GM18861 (cell line): ENCODE measurements around the gene TOP2B.
A peak's percentile ranks its signal among the peaks of the same experiment; 100 is the strongest.

Experiments used
- ATAC-seq: cut with Tn5 transposase; IDR thresholded peaks from one replicate; pipeline ENCODE4 v1.9.1; 2021; ENCODE audit not compliant: unreplicated experiment

Gene TOP2B

DNA sequence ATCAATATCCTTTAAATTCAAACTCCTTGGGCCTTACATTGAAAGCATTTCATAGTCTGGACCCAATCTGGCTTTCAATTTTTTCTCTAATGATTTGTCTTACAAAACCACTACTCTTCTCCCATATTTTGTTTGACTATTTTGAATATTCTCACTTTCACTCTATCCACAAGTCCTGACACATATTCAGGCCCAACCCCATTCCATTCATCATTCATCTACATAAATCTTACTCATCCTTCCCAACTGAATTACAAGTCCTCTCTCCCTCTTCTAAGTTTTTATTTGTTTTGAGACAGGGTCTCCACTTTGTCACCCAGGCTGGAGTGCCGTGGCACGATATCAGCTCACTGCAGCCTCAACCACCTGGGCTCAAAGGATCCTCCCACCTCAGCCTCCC is 43.6 kb downstream of the TOP2B start:
- ATAC-seq: no peak

DNA sequence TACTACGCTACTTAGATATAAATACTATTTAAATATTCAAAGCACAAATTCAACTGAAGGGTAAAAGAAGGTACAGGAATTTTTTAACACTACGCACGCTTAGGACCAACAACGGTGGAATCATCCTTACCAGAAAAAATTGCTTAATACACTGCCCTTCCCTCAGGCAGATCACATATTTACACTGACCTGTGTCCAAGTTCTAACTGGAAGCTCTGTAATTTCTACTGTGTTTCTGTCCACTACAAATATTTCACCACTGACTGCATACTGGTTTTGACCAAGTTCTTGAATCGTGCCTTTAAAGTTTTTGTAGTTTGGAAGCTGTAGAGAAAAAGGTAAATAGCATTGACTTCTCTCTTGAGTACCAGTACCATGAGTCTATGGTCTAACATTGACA is 44.2 kb downstream of the TOP2B start:
- no peak for ATAC-seq

DNA sequence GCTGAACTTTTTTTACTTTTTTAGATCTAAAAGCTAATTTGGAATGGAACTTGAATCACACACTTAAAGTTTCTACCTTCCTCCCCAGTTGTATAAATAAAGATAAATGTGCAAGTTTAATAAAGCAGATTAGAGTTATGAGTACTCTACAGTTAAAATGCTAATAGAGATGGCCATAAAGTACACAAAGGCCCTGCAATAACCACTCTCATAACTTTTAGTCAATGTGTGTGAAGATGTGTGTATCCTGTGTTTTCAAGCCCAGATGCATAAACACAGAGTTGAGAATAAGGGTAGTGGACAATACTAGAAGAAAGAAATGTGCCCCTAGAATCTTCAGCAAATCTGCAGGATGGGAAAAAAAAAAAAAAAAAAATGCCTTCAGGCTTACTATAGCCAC is 45.3 kb downstream of the TOP2B start:
- no peak for ATAC-seq

DNA sequence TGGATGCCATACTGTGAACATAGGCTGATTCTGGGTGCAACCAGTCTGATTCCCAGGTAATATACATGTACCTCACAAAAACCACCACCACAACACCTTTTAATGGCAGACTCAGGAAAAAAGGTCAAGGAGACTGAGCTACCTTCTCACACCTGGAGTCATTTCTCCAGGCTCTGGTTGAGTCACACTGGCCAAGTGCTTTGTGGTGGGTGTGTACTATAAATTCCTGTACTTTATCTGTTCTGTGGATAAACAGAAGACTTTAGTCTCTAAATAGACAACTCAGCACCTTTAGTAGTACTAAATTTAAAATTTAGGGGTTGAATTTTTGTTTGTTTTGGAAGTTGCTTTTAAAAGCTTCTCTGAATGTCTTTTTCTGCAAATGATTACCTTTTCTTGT is 46.7 kb downstream of the TOP2B start:
- ATAC-seq: no peak

DNA sequence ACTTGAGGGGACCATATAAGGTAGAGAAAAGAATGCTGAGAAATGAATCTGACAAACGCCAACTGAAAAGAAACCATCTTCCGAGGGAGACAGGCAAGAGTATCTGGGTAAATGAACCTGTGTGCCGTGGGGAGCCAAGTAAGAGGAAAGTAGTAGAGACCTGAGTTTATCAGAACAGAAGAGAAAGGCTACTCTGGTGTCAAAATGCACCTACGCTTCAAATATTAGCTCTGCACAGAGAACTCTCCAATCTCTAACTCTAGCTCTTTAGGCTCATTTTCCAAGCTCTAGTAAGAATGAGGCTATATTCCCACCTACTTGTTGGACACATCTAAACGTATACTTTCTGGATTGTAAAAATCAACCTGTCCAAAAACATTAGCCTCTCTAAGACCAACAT is 53.5 kb downstream of the TOP2B start:
- no peak for ATAC-seq

DNA sequence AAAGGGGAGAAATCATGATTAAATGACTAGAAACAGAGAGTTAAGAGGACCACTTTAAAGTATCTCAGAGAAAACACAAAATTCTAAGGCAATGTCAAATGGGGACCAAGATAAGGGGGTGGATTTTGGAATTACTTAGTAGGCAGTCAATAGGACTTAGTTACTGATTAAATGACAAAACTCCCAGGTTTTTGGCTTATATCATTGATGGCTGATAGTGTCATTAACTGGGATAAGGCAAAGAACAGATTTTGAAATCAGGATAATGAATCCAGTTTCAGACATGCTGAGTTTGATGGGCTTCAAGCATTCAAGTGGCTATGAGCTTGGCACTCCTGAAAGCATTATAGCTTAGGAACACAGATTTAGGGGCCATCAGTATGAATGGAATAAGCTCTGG is 53.9 kb downstream of the TOP2B start:
- no peak for ATAC-seq

DNA sequence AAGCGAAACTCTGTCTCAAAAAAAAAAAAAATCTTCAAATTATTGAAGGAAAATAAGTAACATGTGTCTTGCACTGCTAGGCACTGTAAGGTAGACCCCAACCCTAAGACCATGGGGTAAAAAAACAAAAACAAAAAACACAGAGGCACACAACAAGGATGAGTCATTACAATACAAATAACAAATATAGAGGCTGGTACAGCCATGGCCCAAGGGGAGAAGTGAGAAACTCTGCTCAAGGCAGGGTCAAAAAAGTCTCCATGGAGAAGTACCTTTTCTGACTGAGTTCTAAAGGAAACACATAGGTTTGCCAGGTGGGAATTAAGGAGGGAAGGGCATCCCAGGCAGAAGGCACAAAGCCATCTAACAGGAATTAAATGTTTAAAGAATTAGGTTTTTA is 54.5 kb downstream of the TOP2B start:
- no peak for ATAC-seq

DNA sequence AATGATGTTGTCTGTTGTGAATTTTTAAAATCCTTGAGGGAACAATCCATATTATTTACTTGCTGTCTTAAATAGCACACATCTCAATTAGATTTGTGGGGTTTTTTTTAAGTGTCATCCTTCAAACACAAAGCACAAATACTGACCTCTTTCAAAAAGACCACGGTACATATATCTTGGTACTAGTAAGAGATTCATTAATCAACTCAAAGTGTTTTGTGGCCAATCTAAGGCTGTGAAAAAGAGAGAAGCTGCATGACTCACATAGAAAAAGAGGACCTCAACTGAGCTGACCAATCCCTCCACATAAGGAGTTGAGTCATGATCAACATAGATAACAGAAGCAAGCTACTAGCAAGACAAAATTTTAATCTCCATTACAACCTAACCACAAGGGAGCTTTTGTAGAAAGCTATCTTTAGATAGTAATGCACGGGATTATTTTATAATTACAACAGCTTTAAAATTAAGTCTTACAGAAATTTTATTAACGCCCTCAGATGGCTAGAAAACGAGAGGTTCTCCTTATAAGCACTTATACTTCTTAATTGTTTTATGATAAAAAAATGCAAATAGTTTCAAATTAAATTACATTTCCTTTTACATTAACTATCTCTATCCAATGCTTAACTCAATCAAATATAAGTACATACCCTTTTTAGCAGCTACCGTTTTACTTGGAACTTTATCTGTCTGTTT is 60.5 kb downstream of the TOP2B start:
- peak; percentile 66 for ATAC-seq

DNA sequence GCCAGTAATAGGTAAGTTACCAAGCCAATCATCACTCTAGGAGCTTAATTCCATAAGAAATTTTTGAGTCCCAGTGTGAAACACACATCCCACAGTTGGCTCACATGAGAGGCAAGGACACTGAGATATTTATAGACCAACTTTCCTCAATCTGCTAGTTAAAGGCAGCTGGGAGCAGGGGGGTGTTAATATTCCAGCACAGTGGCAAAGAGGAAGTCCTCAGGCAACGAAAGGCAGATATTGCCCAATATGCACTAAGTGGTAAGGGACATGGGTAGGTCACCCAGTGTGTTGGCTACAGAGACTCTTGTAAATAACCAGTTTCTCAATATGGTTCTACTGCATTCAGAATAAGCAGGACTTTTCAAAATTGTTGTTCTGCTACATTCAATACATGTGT is 61.0 kb downstream of the TOP2B start:
- ATAC-seq: no peak

DNA sequence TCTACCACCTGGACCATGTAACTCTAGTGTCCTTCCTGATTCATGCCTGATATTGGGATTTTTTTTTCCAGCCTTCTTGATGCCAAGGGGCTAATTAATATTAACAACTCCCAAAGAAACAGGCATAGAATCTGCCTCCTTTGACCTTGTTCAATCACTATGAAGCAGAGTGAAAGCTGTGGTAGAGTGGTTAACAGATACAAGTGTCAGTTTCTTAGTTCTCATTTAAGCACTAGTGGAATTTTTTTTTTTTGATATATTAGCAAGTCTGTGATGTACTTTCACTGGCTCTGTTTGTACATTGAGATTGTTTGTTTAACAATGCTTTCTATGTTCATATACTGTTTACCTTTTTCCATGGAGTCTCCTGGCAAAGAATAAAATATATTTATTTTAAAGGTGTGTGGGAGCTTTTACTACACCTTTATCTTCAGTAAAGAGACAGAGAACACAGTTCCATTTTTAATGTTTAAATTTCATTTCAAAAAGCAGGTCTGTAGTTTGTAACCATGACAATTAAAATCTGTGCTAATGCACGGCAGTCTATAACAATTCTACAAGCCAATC is 67.1 kb downstream of the TOP2B start:
- no peak for ATAC-seq

DNA sequence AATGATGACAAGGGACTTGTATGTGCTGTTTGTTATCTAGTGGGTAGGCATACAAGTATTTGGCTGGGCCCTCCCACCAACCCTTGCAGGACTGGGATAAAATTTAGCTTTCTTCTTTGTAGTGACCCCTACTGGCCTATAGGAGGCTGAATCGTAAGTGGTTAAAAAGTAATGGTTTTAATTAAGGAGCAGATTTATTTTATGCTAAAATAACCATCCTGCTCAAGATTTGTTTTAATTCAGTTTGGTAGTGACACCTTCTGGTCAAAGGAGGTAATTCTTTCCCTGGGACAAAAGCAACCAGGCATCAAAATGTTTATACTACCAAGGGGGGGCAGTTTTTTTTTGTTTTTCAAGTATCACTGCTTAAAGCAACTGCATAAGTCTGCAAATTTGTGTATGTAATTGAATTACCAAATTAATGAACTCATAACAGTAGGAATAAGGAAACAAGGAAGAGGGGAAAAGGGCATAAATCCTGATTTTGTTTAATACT is 70.7 kb downstream of the TOP2B start:
- ATAC-seq: peak; percentile 38

DNA sequence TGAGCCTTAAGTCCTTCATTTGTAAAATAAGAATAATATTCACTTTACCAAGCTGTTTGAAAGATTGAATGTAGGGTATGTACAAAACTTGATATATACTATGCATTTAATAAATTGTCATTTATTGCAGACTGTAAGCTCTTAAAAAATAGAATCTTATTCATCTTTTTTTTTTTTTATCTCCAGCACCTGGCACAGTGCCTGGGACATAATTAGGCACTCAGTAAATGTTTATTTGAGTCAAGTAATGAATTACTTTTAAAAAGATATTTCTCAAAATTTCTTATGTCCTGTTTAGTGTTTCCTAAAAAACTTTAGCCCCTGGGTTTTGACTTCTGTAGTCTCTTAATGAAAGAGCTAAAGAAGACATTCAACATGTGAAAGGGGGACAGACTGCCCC is 71.7 kb downstream of the TOP2B start:
- no peak for ATAC-seq

DNA sequence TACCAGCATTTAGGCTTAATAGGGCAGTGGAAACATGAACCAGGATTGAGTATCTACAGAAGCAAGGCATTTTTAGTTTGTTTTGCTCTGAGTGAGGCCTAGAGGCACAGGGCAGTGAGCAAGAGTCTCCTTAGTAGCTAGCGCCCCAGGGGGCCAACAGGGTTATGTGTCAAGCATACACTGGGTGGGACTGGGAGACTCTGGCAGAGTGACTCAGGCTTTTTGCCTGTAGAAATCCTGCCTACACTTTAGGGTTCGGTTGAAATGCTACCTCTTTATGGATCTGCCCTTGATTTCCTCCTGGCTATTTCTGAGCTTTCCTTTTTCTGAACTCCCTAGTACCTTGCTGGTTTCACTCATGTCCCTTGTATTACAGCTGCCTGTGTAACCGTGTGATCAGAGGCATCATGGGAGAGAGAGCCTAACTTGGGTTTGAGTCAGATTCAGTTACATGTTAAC is 72.2 kb downstream of the TOP2B start:
- peak; percentile 58 for ATAC-seq

DNA sequence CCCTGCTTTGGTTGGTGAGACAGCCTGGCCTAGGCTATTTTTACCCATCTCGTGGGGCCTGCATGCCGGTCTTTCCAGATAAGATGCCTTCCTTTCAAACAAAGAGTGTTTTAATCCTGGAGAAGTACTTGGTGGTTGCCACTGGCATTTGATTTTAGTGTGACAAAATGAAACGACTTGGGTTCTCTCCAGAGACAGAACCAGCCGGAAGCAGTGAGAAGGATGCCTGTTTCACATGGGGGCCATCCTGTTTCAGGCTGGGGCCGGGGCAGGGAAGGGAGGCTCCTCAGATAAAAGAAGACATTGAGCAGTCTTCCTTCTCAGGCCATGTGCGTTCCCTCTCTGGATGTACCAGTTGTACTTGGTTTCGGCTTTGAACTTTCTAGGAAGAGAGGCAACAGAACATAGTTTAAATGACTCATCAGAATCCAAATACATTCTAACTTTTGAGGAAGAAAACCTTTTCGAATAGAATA is 74.9 kb downstream of the TOP2B start:
- no peak for ATAC-seq

DNA sequence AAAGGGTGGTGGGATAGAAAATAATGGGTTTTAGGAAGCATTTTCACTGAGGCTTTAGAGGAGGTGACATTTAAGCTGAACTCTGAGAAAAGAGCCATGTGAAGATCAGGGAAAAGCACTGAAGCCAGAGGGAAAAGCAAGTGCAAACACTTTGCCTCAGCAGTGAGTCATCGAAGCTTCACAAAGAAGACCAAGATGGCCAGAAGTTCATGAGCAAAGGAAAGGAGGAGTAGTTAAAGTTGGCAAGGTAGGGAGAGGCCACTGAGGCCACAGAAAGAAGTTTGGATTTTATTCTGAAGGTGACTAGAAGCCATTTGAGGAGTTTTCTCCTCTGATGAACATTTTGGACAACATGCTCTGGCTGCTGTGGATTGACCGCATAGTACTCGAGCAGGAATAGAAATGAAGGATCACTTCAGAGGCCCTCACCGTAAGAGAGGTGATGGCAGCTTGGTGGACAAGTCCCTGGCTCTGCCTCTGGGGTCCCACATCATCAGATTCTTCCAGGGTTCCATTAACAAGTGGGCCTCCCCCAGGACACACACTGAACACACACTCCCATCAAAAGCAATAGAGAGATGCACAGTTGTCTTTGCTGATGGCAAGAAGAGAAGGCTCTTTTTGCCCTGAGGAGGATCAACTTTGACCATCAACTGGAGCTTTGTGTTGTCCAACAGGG is 75.5 kb downstream of the TOP2B start:
- ATAC-seq: no peak

DNA sequence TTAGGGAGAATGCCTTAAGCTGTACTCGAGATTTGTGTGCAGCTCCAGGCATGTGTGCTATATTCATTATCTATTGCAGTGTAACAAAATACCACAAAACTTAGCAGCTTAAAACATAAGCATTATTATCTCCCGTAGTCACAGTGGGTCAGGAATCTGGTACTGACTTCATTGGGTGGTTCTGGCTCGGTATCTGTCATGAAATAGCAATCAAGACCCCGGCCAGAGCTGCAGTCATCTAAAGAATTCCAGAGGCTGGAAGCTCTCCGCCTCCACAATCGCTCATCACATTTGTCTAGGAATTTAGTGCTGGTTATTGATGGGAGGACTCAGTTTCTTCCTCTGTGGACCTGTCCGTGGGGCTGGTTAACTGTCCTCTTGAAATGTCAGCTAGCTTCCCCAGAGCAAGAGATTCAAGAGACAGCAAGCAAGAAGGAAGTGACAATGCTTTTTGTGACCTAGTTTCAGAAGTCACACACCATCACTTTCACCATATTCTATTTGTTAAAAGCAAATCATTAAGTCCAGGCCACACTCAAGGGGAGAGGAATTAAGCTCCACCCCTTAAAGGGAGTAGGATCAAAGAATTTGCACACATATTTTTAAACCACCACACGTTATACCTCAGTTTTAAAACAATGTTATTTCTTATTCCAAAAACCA is 76.1 kb downstream of the TOP2B start:
- no peak for ATAC-seq

DNA sequence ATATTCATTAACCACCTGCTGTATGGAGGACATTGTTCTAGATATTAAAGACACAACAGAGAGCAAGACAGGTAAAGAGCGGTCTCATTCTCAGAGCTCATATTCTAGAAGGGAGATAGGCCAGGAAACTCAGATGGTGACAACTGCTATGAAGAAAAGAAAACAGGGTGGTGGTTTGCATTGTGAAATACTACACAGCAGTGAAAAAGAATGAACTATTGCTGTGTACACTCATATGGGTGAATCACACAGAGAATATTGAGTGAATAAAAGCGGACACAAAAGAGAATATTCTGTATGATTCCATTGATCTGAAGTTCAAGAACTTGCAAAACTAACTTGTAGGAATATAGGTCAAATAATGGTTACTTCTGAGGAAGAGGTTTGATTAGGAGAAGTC is 76.7 kb downstream of the TOP2B start:
- ATAC-seq: no peak

DNA sequence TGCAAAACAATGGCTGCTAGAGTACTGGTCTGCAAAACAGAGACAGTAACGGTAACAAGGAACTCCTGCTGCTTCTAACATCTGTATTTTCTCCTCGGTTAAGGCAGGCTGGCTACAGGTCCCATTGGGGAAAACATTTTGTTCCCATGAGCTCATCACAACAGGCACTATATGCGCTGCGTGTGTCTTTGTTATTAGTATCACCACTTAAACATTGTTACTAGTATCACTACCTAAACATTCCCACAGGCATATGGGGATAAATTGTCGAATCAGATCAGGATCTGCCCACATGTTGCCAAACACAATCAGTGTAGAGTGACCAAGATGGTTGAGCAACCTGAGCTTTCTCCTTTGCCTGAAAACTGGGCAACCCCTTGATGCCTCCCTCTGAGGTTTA is 77.2 kb downstream of the TOP2B start:
- no peak for ATAC-seq

DNA sequence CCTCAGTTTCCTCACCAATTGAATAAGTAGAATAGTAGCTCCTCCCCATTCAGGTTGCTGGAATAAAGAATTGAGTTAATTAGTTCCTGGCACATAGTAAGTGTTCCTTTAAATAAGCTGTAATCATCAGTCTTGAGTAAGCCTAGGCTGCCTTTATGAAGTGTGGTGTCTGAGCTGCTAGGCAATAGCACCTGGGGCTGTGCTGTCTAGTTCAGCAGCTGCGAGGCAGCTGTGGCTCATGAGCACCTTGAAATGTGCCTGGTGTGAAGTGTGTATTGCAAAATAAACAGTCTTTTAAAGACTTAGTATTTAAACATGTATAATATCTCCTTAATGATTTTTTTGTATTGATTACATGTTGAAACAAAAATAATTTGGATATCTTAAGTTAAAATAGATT is 77.6 kb downstream of the TOP2B start:
- no peak for ATAC-seq

DNA sequence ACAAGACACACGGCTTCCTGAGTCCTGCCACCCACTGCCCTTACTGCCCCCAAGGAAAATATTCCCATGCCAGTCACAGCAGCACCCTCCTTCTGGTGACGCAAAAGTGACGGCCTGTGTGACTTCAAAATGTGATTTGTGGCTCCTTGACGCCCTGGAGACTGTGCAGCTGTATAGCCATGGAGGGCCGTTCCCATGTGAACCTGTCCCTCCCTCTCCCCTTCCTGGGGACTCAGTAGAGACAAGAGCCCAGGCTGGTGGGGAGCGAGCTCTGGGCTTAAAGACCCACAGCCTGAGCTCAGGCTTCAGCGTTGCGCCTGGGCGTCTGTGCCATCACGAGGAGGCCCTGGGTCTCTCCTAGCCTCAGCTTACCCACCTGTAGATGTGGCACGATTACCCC is 78.2 kb downstream of the TOP2B start:
- ATAC-seq: no peak

DNA sequence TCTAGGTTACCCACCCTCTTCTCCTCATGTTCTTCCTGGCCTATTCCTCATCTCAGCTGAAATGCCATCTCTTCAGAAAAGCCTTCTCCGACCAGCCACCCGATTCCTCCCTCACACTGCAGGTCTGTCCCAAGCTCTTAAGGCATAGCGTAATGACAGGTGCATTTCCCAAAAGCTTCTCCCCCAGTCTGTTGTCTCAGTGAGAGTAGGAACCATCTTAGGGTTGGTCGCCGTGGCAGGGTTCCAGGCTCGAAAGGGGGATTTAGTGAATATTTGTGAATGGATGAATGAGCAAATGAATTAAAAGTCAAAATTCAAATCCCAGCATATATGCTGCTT is 78.6 kb downstream of the TOP2B start:
- ATAC-seq: no peak
